ENCODE data around the gene TRIM27.
"Not testable (repeated sequence)": the region's sequence is repeated elsewhere in the genome, so short reads cannot be mapped to it uniquely, and the experiment has no call there.

Gene TRIM27, protein sequence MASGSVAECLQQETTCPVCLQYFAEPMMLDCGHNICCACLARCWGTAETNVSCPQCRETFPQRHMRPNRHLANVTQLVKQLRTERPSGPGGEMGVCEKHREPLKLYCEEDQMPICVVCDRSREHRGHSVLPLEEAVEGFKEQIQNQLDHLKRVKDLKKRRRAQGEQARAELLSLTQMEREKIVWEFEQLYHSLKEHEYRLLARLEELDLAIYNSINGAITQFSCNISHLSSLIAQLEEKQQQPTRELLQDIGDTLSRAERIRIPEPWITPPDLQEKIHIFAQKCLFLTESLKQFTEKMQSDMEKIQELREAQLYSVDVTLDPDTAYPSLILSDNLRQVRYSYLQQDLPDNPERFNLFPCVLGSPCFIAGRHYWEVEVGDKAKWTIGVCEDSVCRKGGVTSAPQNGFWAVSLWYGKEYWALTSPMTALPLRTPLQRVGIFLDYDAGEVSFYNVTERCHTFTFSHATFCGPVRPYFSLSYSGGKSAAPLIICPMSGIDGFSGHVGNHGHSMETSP

DNA sequence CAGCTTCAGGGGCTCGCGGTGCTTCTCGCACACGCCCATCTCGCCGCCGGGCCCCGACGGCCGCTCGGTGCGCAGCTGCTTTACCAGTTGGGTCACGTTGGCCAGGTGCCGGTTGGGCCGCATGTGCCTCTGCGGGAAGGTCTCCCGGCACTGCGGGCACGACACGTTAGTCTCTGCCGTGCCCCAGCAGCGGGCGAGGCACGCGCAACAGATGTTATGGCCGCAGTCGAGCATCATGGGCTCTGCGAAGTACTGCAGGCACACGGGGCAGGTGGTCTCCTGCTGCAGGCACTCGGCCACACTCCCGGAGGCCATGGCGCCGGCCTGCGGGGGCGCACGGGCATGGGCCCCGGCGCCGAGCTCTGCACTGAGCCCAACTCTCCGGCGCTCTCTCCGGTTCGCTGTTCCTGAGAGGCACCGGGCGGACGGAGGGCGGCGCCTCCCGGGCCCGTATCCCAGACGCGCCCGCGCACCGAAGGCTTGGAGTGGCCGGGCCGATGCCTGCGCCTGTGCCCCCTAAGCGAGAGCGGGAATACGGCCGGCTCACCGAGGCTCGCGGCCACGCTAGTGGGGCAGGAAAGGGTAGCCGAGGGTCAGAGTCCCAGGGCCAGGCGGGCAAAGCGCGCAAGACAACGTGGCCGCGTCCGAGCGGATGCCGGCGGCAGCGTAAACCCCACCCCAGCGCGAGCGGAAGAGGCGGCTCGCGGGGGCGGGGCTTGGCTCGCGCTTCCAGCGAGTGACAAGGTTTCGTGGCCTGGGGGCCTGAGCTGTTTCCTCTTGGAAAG, at the start of gene TRIM27:
TSS of gene TRIM27 (minus strand) at position 668 of the 785 bp plus-strand sequence. CDS start at position 315, 353 bp downstream.
- in situ Hi-C loops (cut with MboI; ENCODE audit: low sequenced_read_pairs): no loop called here

DNA sequence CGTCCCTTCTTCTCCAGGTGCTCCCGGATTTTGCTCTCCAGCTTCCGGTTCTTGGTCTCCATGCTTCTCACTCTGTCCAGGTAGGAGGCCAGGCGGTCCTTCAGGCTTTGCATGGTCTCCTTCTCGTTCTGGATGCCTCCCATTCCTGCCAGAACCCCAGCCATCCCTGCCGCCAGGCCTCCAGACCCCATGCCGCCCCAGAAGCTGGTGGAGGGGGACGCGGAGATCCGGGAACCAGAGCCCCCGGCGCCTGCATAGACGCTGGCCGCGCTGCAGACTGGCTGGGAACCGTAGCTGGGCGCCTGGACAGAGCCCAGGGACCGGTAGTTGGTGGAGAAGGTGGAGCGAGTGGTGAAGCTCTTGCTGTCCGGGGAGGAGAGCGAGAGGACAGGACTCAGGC, 46.3 kb upstream of the TRIM27 start:
- in situ Hi-C loops (cut with MboI; ENCODE audit: low sequenced_read_pairs): not testable (repeated sequence)

- in situ Hi-C loops (cut with MboI; ENCODE audit: low sequenced_read_pairs): no loop called here
Measured at GRCh38 chr6:28969129-28969528, 45.3 kb upstream of the TRIM27 start.

DNA sequence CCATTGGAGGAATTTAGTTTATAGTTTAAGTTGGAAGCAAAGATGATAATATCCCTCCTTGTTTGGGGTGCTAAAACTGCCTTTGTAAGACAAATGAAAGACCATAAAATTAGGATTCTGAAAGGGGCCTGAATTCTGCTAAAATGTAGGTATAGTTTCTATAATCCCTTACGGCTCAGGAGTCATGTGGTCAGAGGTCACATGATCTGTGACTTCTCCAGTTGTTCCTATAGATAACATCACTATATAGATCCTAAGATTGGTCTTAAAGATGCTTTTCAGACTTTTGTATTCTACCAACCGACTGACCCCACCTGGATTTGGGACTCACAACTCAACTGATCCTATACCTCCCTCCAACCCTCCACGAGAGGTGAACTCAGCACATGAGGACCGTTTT, 44.7 kb upstream of the TRIM27 start:
- in situ Hi-C loops (cut with MboI; ENCODE audit: low sequenced_read_pairs): no loop called here

DNA sequence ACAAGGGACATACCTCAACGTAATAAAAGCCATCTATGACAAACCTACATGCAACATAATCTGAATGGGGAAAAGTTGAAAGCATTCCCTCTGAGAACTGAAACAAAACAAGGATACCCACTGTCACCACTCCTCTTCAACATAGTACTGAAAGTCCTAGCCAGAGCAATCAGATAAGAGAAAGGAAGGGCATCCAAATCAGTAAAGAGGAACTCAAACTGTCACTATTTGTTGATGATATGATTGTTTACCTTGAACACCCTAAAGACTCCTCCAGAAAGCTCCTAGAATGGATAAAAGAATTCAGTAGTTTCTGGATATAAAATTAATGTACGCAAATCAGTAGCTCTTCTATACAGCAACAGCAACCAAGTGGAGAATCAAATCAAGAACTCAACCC, 41.9 kb upstream of the TRIM27 start:
- in situ Hi-C loops (cut with MboI; ENCODE audit: low sequenced_read_pairs): no loop called here

- in situ Hi-C loops (cut with MboI; ENCODE audit: low sequenced_read_pairs): no loop called here
Measured at GRCh38 chr6:28960846-28961500, 37.2 kb upstream of the TRIM27 start.

DNA sequence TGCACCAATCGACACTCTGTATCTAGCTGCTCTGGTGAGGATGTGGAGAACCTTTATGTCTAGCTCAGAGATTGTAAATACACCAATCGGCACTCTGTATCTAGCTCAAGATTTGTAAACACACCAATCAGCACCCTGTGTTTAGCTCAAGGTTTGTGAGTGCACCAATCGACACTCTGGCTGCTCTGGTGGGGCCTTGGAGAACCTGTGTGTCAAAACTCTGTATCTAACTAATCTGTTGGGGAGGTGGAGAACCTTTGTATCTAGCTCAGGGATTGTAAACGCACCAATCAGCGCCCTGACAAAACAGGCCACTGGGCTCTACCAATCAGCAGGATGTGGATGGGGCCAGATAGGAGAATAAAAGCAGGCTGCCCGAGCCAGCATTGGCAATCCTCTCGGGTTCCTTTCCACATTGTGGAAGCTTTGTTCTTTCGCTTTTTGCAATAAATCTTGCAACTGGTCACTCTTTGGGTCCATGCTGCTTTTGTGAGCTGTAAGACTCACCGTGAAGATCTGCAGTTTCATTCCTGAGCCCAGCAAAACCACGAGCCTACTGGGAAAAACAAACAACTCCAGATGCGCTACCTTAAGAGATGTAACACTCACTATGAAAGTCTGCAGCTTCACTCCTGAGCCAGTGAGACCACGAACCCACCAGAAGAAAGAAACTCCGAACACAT, 34.9 kb upstream of the TRIM27 start:
- in situ Hi-C loops (cut with MboI; ENCODE audit: low sequenced_read_pairs): not testable (repeated sequence)

GRCh38 chr6:28957795-28958314, 34.1 kb upstream of the TRIM27 start:
- in situ Hi-C loops (cut with MboI; ENCODE audit: low sequenced_read_pairs): not testable (repeated sequence)

DNA sequence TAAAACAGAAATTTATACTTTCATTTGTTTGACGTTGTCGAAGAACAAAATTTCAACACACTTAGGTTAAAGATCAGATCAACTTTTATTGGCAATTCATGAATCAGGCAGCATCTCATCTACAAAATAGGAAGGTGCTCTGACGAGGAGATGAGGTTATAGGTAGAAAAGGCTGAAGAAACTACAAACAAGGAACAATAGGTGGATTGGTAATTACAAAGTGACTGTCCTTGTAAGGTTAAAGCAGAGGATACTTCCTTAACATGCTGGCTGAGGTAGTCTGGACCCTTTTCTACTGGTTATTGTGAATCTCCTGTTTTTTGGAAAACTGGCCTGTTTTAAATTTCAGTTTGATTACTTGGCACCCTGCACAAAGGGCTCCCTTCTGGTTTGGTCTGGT, 32.5 kb upstream of the TRIM27 start:
- in situ Hi-C loops (cut with MboI; ENCODE audit: low sequenced_read_pairs): no loop called here

GRCh38 chr6:28953585-28954258, 29.9 kb upstream of the TRIM27 start:
- in situ Hi-C loops (cut with MboI; ENCODE audit: low sequenced_read_pairs): no loop called here

GRCh38 chr6:28953039-28953584, 29.3 kb upstream of the TRIM27 start:
- in situ Hi-C loops (cut with MboI; ENCODE audit: low sequenced_read_pairs): no loop called here

DNA sequence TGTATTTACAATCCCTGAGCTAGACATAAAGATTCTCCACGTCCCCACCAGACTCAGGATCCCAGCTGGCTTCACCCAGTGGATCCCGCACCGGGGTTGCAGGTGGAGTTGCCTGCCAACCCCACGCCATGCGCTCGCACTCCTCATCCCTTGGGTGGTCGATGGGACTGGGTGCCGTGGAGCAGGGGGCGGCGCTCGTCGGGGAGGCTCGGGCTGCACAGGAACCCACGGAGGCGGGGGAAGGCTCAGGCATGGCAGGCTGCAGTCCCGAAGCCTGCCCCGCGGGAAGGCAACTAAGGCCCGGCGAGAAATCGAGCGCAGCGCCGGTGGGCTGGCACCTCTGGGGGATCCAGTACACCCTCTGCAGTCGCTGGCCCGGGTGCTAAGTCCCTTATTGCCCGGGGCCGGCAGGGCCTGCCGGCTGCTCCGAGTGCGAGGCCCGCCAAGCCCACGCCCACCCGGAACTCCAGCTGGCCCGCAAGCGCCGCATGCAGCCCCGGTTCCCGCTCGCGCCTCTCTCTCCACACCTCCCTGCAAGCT, 25.9 kb upstream of the TRIM27 start:
- in situ Hi-C loops (cut with MboI; ENCODE audit: low sequenced_read_pairs): not testable (repeated sequence)

DNA sequence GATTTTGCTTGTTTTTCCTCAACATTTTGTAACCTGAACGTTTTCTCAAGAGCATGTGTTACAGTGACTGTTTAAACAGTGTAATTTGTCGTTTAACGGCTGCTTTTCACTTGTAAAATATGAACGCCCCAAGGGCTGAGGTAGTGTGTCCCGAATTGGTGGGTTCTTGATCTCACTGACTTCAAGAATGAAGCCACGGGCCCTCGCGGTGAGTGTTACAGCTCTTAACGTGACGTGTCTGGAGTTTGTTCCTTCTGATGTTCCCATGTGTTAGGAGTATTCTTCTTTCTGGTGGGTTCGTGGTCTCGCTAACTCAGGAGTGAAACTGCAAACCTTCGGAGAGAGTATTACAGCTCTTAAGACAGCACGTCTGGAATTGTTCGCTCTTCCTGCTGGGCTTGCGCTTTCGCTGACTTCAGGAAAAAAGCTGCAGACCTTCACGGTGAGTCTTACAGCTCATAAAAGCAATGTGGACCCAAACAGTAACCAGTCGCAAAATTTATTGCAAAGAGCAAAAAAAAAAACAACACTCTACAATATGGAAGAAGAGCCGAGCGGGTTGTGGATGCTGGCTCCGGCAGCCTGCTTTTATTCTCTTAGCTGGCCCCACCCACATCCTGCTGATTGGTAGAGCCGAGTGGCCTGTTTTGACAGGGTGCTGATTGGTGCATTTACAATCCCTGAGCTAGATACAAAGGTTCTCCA, 25.1 kb upstream of the TRIM27 start:
- in situ Hi-C loops (cut with MboI; ENCODE audit: low sequenced_read_pairs): no loop called here

DNA sequence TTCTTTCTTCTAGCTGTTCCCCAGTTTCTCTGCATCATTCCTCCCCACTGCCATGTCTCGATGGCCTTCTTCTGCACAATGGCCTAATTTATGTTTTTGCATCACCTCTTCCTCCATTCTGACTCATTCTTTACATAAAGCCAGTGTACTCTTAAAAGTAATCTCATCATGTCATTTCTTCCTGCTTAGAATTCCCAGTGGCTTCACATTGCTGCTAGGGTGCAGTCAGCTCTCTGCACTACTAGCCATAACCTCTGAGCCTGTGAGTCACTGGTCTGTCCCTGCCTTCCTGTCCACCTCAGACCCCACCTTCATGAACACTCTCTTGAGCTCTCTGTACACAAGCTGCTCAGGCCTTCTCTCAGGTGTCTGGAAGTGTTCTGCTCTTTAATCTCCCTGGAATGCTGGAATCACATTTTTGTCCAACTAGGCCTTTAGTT, 24.1 kb upstream of the TRIM27 start:
- in situ Hi-C loops (cut with MboI; ENCODE audit: low sequenced_read_pairs): no loop called here

DNA sequence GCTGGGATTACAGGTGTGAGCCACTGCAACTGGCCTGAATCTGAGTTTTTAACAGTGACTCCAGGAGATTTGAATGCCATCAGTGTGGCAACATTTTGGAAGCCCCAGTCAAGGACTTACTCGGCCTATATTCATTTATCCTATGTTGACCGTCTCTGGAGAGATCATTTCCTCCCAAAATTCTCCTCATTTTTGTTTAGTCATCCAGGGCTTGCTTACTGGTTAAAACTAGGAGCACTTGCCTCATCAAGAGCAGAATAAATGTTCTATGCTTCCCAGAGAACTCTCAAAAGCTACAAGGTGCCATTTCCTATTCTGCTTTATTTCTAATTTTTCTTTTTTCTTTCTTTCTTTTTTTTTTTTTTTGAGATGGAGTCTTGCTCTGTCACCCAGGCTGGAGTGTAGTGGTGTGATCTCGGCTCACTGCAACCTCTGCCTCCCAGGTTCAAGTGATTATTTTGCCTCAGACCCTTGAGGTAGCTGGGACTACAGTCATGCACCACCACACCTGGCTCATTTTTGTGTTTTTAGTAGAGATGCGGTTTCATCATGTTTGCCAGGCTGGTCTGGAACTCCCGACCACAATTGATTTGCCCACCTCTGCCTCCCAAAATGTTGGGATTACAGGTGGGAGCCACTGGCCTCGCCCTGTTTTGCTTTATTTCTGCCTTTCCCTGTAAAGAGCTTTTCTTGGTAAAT, 23.4 kb upstream of the TRIM27 start:
- in situ Hi-C loops (cut with MboI; ENCODE audit: low sequenced_read_pairs): no loop called here

DNA sequence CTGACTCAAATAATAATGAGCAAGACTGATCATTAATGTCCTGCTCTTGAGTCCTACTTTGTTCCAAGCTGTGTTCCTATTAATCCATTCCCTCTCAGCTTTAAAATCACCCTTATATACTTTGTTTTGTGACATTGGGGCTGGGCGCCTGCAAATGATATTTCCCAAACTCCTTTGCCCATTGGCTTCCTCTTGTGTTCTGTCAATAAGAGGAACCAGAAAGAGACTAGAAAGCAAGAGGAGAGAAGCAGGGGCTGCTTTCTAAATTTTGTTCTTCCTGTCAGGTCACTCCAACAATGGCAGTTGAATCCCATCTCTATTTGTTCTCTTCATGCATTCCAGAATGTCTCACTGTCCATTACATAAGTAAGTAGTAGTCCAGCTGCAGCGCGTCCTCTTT, 21.6 kb upstream of the TRIM27 start:
- in situ Hi-C loops (cut with MboI; ENCODE audit: low sequenced_read_pairs): no loop called here

GRCh38 chr6:28944412-28944865, 20.7 kb upstream of the TRIM27 start:
- in situ Hi-C loops (cut with MboI; ENCODE audit: low sequenced_read_pairs): no loop called here
